Smooth muscle cell of the pulmonary artery (primary cell): Measurements from ENCODE around the gene CLIP1. TPM values are rescaled to one million over a fixed set of nuclear protein-coding genes. Genes with fewer than 3 reads are reported as not detected.

Source experiments
- total RNA-seq: library from RNA; depleted of rRNA; stranded (reverse); fragments of >200 nt; gene quantifications from 2 replicates; pipeline ENCODE4 v1.2.3, GENCODE V29; 2014

Gene CLIP1
- total RNA-seq: 63.5 and 85.5 TPM in 2 replicates

GRCh38 chr12:122421821-122422729, at the start of gene CLIP1:
Gene CLIP1, minus strand, starts transcription at chr12:122422669. Its CDS starts 42,217 bp downstream, at chr12:122380452.

GRCh38 chr12:122266230-122266901, 156.1 kb downstream of the CLIP1 start, which contains the start of gene VPS33A:
Gene VPS33A, minus strand, starts transcription at chr12:122266494. Its CDS starts 86 bp downstream, at chr12:122266408.

GRCh38 chr12:122225683-122226365, 196.6 kb downstream of the CLIP1 start, which contains the start of gene DIABLO:
Gene DIABLO, minus strand, starts transcription at chr12:122226052. Its CDS starts 38 bp downstream, at chr12:122226014.

Other genes with a start within 250 kb of the CLIP1 start
- not detected in 2 replicates for gene IL31, start 248.4 kb downstream of the CLIP1 start, total RNA-seq
- gene LRRC43, start 239.5 kb downstream of the CLIP1 start, total RNA-seq: 0.83 and 1.2 TPM in 2 replicates
- gene B3GNT4, start 219.0 kb downstream of the CLIP1 start, total RNA-seq: 0.52 and 0.59 TPM in 2 replicates
- gene DIABLO, start 196.6 kb downstream of the CLIP1 start, total RNA-seq: 48.7 and 53.5 TPM in 2 replicates
- gene VPS33A, start 156.2 kb downstream of the CLIP1 start, total RNA-seq: 18.3 and 23.1 TPM in 2 replicates
- gene ZCCHC8, start 78.3 kb upstream of the CLIP1 start, total RNA-seq: 11.6 and 11.9 TPM in 2 replicates
- 27.7 and 30.2 TPM in 2 replicates for gene RSRC2, start 104.3 kb upstream of the CLIP1 start, total RNA-seq
- 10.5 and 12.1 TPM in 2 replicates for gene KNTC1, start 104.6 kb upstream of the CLIP1 start, total RNA-seq